Adrenal gland (tissue), 5 donors: Measurements from ENCODE around the gene PPARGC1A.

ENCODE experiments used
- POLR2A ChIP-seq, 2 donors: fragments of 450-650 bp; IDR thresholded peaks; one replicate each; pipeline ENCODE4 v1.6.1; 2017; ENCODE audit warnings: antibody characterized with exemption in 2 of 2, mild to moderate bottlenecking in 2 of 2, moderate library complexity in 1 of 2
- TF ChIP-seq, protein P1 (sequence below), 6 experiments: fragments of 450-650 bp in 4 of 6; fragments of 200-600 bp in 2 of 6; sonication (generic) in 1 of 6; IDR thresholded peaks; 1 replicate in 5 of 6; 2 replicates in 1 of 6; pipeline versions ENCODE4 v1.5.1 to v1.8.0; 2016 to 2021; ENCODE audit warnings: antibody characterized with exemption in 6 of 6, mild to moderate bottlenecking in 2 of 6, moderate library complexity in 1 of 6
- donor health status: DM: no; HTN: no; CAD: no.

DNA sequence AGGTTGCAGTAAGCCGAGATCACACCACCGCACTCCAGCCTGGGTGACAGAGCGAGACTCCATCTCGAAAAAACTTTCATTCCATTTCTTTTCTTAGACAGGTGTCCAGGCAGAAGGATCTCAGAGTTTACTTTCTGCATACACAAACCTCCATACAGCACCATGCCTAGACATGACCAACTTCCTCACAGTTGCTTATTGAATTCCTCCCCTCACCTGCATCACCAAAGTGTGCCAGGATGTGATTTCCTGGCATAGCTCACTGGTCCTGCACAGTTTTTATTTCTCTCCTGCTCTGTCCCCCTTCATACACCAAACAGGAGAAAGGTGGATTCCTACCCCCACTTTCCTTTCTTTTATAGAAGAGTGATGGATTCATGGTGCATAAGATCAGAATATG, 34.7 kb upstream of the PPARGC1A start:
- TF ChIP-seq, protein P1, sequence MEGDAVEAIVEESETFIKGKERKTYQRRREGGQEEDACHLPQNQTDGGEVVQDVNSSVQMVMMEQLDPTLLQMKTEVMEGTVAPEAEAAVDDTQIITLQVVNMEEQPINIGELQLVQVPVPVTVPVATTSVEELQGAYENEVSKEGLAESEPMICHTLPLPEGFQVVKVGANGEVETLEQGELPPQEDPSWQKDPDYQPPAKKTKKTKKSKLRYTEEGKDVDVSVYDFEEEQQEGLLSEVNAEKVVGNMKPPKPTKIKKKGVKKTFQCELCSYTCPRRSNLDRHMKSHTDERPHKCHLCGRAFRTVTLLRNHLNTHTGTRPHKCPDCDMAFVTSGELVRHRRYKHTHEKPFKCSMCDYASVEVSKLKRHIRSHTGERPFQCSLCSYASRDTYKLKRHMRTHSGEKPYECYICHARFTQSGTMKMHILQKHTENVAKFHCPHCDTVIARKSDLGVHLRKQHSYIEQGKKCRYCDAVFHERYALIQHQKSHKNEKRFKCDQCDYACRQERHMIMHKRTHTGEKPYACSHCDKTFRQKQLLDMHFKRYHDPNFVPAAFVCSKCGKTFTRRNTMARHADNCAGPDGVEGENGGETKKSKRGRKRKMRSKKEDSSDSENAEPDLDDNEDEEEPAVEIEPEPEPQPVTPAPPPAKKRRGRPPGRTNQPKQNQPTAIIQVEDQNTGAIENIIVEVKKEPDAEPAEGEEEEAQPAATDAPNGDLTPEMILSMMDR (IDR thresholded peaks at IDR 0.05) = no peak
- no peak for TF ChIP-seq POLR2A (IDR thresholded peaks at IDR 0.05)
